Measurements from ENCODE around the gene ST3GAL5. TPM values are rescaled to one million over a fixed set of nuclear protein-coding genes. Genes with fewer than 3 reads are reported as not detected.

Gene ST3GAL5
- total RNA-seq, 1 experiment from 2014 or later: 25.3 TPM

DNA sequence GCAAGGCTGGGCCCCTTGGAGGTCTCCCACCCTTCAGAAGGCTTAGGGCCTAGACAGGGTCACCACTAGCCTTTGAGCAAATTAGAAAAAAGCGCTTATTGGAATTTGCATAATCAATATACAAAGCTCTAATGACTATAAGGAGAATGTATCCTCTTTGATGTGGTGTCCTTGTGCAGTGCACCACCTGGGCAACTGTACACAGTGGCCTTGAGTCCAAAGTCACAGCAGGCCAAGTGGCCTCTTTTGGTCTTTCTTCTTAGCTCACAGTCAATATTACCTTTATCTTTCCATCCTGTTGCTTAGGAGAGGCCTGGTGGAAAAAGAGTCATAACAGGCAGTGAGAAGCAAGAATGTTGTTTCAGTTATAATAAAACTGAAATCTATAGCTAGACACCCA lies 19.7 kb upstream of the ST3GAL5 start:
- no peak for DNase-seq (ENCODE audit: low spot score)
- no peaks in the 10 kb centered on the region for H3K36me3 ChIP-seq (ENCODE audit: insufficient read depth, low read length, poor library complexity, severe bottlenecking)
- no peaks in the 10 kb centered on the region for H3K9me3 ChIP-seq (ENCODE audit: low read depth, low read length, poor library complexity, severe bottlenecking)
- peaks cover 10% of the 10 kb centered on the region for H3K4me1 ChIP-seq (ENCODE audit: insufficient read depth, low read length, poor library complexity, severe bottlenecking)
- ChIA-PET CTCF (no interaction called here), POLR2A (ENCODE audit: low non-redundant PET) (interaction anchor here (0.6 kb wide), 1 partner anchor 26 kb away, joined by 3 read pairs; no protein-coding TSS in a partner anchor)
- no peak overlapping the region for H3K27ac ChIP-seq (ENCODE audit: low read depth, low read length, poor library complexity, severe bottlenecking)
- no peak for TF ChIP-seq EZH2 (IDR thresholded peaks at IDR 0.05; ENCODE audit: borderline replicate concordance, low read depth, low read length, poor library complexity, severe bottlenecking)
- no peak for TF ChIP-seq CTCF (conservative IDR thresholded peaks at IDR 0.05; ENCODE audit: low read depth, low read length)
- H3K4me3 ChIP-seq (ENCODE audit: low read depth, low read length, poor library complexity, severe bottlenecking): no peak overlapping the region
- intact Hi-C loops (cut with micrococcal nuclease; ENCODE audit: unreplicated experiment): no loop called here
- no peaks in the 10 kb centered on the region for H3K27me3 ChIP-seq (replicated peaks; ENCODE audit: insufficient read depth, low read depth, low read length, poor library complexity)
- no TSS peak for BruUV-seq (replicated peaks)

GRCh38 chr2:85907671-85908157 lies 18.9 kb upstream of the ST3GAL5 start:
- POLR2A ChIA-PET (ENCODE audit: low non-redundant PET): no interaction called here

DNA sequence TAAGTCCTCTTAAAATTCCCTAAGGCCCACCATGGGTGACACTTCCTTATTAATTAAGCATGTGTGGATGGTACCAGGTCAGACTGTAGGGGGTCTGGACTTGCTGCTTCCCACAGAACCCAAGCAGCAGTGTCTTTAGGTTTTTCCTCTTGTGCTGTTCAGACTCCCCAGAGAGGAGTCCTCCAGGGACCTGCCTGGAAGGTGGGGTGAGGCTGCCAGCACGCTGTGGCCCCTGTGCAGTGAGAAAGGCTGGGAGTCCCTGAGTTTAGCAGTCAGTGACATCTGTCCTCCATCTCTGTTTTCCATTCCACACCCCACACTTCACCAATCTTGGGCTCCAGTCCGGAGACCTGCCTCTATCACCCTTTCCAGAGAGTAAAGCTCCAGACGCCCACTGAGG lies 18.0 kb upstream of the ST3GAL5 start:
- Histone ChIP-seq H3K9me3 (ENCODE audit: low read depth, low read length, poor library complexity, severe bottlenecking) (no peaks in the 10 kb centered on the region), H3K36me3 (ENCODE audit: insufficient read depth, low read length, poor library complexity, severe bottlenecking) (no peaks in the 10 kb centered on the region), H3K4me3 (ENCODE audit: low read depth, low read length, poor library complexity, severe bottlenecking) (no peak overlapping the region), H3K27ac (ENCODE audit: low read depth, low read length, poor library complexity, severe bottlenecking) (no peak overlapping the region), H3K4me1 (ENCODE audit: insufficient read depth, low read length, poor library complexity, severe bottlenecking) (peaks cover 4% of the 10 kb centered on the region), H3K27me3 (replicated peaks; ENCODE audit: insufficient read depth, low read depth, low read length, poor library complexity) (no peaks in the 10 kb centered on the region)
- ChIA-PET POLR2A (ENCODE audit: low non-redundant PET) (no interaction called here), CTCF (no interaction called here)
- no peak for DNase-seq (ENCODE audit: low spot score)
- no peak for TF ChIP-seq EZH2 (IDR thresholded peaks at IDR 0.05; ENCODE audit: borderline replicate concordance, low read depth, low read length, poor library complexity, severe bottlenecking)
- TF ChIP-seq CTCF (conservative IDR thresholded peaks at IDR 0.05; ENCODE audit: low read depth, low read length): no peak
- intact Hi-C loops (cut with micrococcal nuclease; ENCODE audit: unreplicated experiment): no loop called here
- no TSS peak for BruUV-seq (replicated peaks)

More at GRCh38 chr2:85907671-85908157, 18.9 kb upstream of the ST3GAL5 start:
- CTCF ChIA-PET: no interaction called here
- no peaks in the 10 kb centered on the region for H3K9me3 ChIP-seq (ENCODE audit: low read depth, low read length, poor library complexity, severe bottlenecking)
- no peaks in the 10 kb centered on the region for H3K36me3 ChIP-seq (ENCODE audit: insufficient read depth, low read length, poor library complexity, severe bottlenecking)
- DNase-seq (ENCODE audit: low spot score): no peak
- TF ChIP-seq EZH2 (IDR thresholded peaks at IDR 0.05; ENCODE audit: borderline replicate concordance, low read depth, low read length, poor library complexity, severe bottlenecking): no peak
- TF ChIP-seq CTCF (conservative IDR thresholded peaks at IDR 0.05; ENCODE audit: low read depth, low read length): no peak
- BruUV-seq (replicated peaks): no TSS peak
- peaks cover 10% of the 10 kb centered on the region for H3K4me1 ChIP-seq (ENCODE audit: insufficient read depth, low read length, poor library complexity, severe bottlenecking)
- no peaks in the 10 kb centered on the region for H3K27me3 ChIP-seq (replicated peaks; ENCODE audit: insufficient read depth, low read depth, low read length, poor library complexity)
- H3K27ac ChIP-seq (ENCODE audit: low read depth, low read length, poor library complexity, severe bottlenecking): no peak overlapping the region
- H3K4me3 ChIP-seq (ENCODE audit: low read depth, low read length, poor library complexity, severe bottlenecking): no peak overlapping the region
- intact Hi-C loops (cut with micrococcal nuclease; ENCODE audit: unreplicated experiment): no loop called here

All from A673 (cell line).